Measurements from ENCODE around the gene EEF2K.
"Not testable (repeated sequence)": the region's sequence is repeated elsewhere in the genome, so short reads cannot be mapped to it uniquely, and the experiment has no call there.

Gene EEF2K

GRCh38 chr16:22213801-22214200 is 7.7 kb downstream of the EEF2K start:
- DNase-seq: no peak

GRCh38 chr16:22214402-22214801 is 8.3 kb downstream of the EEF2K start:
- no peak for DNase-seq

DNA sequence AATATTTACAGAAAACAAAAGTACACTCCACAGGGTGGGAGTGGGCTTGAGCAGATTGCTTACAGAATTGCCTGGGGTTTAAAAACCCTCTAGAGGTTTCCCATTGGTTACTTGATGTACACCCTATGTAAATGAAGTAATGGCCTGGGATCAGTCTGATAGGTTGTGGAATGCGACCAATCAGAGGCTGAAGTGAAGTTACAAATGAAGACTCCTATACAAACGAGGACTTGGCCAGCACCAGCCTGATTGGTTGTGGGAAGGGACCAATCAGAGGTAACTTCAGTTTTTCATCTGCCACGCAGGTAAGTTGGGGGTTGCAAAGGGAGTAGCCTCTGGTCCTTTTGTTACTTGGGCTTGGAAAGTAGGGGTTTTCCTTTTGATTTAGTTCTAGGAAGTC is 8.8 kb downstream of the EEF2K start:
- no peak for DNase-seq

GRCh38 chr16:22216191-22216831 is 10.2 kb downstream of the EEF2K start:
- DNase-seq: no peak

DNA sequence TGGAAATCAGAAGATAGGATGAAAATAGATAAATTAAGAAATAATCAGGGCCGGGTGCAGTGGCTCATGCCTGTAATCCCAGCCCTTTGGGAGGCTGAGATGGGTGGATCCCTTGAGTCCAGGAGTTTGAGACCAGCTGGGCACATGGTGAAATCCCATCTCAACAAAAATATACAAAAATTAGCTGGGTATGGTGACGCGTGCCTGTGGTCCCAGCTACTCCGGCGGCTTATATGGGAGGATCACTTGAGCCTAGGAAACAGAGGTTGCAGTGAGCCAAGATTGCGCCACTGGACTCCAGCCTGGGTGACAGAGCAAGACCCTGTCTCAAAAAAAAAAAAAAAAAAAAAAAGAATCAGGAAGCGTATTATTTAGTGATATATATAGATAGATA is 10.8 kb downstream of the EEF2K start:
- DNase-seq: not testable (repeated sequence)

DNA sequence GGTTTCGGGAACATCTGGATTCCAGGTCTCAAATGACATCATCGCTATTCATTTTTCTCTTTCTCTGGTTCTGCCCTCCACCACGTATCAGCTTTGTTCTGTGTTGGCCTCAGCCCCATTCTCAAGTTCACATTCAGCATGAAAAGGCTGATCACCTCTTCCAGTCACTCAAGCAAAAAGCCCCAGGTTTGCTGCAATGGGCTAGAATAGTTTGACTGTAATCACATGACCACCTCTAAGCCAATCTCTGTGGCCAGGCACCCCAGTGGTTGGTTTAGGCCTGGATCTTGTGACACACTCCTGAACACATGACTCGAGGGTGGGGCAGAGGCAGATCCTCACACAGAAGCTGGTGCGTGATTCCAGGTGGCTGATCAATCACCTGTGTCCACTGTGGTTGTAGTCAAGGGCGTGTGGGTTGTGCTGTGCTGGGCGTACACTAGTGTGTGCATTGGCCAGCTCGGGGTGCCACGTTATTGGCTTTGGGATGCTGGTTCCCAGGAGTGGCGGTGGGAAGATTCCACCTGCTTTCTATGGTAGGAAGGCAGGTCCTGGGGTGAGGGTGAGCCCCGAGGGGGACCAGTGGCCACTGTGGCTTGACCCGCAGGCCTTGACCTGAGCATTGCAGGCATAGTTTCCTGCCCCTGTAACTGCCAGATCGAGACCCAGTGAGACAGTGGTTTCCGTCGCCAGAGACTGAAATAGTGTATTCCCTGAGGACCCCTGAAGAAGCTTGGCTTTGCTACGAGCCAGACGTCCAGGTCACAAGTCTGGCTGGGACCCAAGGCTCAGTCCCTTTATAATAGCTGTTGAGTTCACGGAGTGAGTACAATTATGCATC is 12.0 kb downstream of the EEF2K start:
- DNase-seq: no peak

- DNase-seq: no peak
Measured at GRCh38 chr16:22219389-22220068, 13.5 kb downstream of the EEF2K start.

- no peak for DNase-seq
Measured at GRCh38 chr16:22220069-22220440, 14.0 kb downstream of the EEF2K start.

- DNase-seq: no peak
Measured at GRCh38 chr16:22220714-22221113, 14.6 kb downstream of the EEF2K start.

GRCh38 chr16:22222006-22222405 is 15.9 kb downstream of the EEF2K start:
- DNase-seq: no peak

DNA sequence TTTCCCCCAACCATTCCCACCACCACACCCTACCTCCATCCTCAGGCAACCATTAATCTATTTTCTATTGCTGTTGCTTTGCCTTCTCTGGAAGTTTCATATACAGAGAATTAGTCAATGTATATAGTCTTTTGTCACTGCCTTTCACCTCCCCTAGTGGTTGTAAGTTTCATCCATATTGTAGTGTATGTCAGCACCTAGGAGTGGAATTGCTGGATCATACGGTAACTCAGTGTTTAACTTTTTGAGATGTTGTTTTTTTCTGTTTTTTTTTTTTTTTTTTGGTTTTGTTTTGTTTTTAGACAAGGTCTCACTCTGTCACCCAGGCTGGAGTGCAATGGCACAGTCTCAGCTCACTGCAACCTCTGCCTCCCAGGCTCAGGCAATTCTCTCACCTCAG is 16.9 kb downstream of the EEF2K start:
- no peak for DNase-seq

GRCh38 chr16:22225060-22225459 is 19.0 kb downstream of the EEF2K start:
- DNase-seq: no peak

DNA sequence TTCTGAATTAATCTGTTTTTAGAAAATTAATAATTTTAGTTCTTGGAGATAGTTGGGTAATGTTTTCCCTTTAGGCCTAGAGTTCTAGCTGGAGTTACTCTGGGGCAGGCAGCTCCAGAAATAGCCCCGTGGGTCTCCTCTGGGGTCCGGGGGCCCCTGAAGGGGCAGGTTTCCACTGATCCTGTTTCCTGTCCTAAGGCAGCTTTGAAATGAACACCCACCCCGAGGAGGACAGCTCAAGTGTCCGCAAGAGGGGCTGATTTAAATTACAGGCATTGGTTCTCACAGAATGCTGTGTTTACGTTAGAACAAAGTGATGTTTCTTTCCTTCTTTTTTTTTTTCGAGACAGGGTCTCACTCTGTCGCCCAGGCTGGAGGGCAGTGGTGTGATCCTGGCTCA is 23.8 kb downstream of the EEF2K start:
- no peak for DNase-seq

DNA sequence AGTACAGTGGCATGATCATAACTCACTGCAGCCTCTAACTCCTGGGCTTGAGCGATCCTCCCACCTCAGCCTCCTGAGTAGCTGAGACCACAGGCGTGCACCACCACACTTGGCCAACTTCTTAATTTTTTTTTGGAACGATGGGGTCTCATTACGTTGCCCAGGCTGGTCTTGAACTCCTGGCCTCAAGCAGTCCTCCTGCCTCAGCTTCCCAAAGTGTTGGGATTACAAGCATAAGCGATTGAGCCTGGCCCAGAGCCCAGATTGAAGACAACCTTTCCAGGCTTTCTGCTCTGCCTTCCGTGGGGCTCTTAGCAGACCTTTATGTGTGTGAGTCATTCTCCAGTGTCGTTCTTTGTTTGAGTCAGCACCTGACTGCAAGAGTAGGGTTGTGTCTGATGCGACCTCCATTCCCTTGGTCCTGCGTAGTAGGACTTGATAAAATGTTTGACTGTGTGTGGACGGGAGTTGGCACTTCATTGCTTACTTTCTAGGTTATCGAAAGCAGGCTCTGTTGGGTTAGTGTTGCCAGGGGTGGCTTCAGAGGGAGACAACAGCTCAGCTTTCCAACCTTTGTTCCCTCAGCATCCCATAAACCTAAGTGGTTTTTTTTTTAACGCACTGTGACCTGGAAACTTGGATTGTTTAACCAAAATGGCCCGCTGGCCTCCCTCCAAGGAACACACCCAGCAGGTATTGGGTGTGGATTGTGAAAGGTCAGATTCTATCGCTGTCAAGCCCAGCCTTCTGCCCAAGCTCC is 26.4 kb downstream of the EEF2K start:
- no peak for DNase-seq

DNA sequence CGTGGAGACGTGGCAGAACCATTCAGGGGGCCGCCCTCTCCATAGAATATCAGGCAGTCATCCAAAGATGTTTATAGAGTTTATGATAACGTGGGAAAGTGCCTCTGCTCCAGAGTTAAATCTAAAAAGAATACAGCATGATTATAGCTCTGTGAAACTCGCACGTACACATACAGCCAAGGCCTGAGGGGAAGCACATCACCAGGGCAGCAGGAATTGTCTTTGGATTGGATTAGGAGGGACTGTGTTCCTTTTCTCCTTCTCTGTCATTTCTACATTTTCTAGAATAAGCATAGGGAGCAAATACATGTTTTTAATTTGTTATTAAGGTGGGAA is 26.9 kb downstream of the EEF2K start:
- DNase-seq: no peak

- DNase-seq: no peak
Measured at GRCh38 chr16:22235839-22236745, 30.0 kb downstream of the EEF2K start.

DNA sequence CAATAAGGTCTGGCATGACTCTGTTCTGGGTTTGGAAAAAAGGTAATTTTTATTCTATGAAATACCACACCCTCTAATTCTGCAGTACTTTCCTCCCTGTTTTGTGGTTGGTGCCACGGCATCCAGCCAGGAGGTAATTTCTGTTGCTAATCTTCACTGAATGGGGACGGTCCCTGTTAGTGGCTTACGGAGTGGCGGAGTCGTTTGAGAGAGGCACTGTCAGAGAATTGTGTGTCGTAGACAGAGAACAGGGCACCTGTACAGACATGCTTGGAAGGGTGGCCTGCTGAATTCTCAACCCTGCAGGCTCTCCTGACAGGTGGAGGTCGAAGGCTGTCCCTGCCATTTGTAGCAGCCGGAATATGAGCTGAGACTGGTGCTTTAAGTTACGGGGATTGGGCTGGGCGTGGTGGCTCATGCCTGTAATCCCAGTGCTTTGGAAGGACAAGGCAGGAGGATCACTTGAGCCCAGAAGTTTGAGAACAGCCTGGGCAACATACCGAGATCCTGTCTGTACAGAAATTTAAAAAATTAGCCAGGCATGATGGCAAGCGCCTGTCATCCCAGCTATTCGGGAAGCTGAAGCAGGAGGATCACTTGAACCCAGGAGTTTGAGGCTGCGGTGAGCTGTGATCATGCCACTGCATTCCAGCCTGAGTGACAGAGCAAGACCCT is 33.2 kb downstream of the EEF2K start:
- no peak for DNase-seq

GRCh38 chr16:22240023-22240710 is 34.1 kb downstream of the EEF2K start:
- no peak for DNase-seq

DNA sequence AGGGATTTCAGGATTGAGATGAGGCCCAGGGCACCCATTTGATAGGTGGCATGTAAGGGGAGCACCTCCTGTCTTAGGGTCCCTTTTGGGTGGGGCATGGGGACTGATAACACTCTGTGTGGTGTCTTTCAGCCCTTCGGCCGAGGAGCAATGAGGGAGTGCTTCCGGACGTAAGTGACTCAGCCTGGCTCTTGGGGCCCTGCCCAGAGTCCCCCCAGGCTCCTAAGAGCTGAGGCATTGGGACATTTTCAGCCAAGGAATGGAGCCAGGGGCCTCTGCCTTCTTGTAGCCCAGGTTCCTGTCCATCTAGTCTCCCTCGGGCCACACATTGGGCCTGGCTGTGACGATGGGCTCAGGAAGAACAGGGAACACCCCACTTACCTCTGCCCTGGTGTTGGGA is 44.4 kb downstream of the EEF2K start:
- no peak for DNase-seq

GRCh38 chr16:22252317-22252716 is 46.2 kb downstream of the EEF2K start:
- DNase-seq: no peak

DNA sequence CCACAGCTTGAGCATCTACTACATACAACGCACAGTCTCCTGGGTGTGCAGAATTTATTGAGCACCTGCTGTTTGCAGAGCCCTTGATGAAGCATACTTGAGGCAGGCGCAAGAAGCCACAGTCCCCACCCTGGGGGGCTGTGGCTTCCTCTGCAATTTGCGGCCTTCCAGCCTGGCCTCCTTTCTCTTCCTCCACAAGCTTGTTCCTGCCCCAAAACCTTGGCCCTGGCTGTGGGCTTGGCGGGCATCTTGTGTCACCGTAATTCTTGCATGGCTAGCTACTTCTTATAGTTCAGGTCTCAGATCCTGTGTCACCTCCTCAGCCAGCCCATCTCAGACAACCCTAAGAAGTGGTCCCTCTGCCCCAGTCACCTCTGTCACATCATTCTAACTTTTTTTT is 47.2 kb downstream of the EEF2K start:
- DNase-seq: no peak
